NB4 (cell line): ENCODE results near the gene MYO10.

Experiments used
- CTCF ChIP-seq: IDR thresholded peaks from one replicate; pipeline ENCODE4 v1.5.1; 2012; ENCODE audit warnings: low read depth, low read length
- MAX ChIP-seq: IDR thresholded peaks from 2 replicates; pipeline ENCODE4 v1.6.1; 2011; ENCODE audit warnings: low read depth, low read length
- MYC ChIP-seq: IDR thresholded peaks from 2 replicates; pipeline ENCODE4 v1.6.1; 2011; ENCODE audit warnings: low read depth, low read length
- POLR2A ChIP-seq: IDR thresholded peaks from 2 replicates; pipeline ENCODE4 v1.6.1; 2011; ENCODE audit warnings: mild to moderate bottlenecking; ENCODE audit not compliant: insufficient read length; ENCODE audit errors: extremely low read depth

- TF ChIP-seq POLR2A: no peak
- peak; percentile 51 for TF ChIP-seq CTCF
- no peak for TF ChIP-seq MAX
- no peak for TF ChIP-seq MYC
Observed at GRCh38 chr5:16791036-16791705, 144.9 kb downstream of the MYO10 start.
